Activated CD4-positive, alpha-beta T cell treated with anti-CD3 and anti-CD28 coated beads for 36 hours (primary cell): ENCODE results near the gene GSX1. TPM values are rescaled to one million over a fixed set of nuclear protein-coding genes. Genes with fewer than 3 reads are reported as not detected.

Source experiments
- ATAC-seq: fragments of 200-7000 bp; cut with Tn5 transposase; one replicate; pipeline ENCODE4 v1.10.0; 2021; ENCODE audit warnings: mild to moderate bottlenecking, moderate library complexity
- CTCF ChIA-PET: fragments of 350-600 bp; sonication (Branson Sonifier 250); formaldehyde crosslinking; loops from one replicate; lab custom pipeline; 2021; ENCODE audit warnings: antibody characterized with exemption; lab: Charles Lee
- POLR2A ChIA-PET: fragments of 350-600 bp; sonication (Branson Sonifier 250); formaldehyde crosslinking; loops from one replicate; lab custom pipeline; 2021; ENCODE audit warnings: antibody characterized with exemption, inconsistent platforms; lab: Charles Lee
- DNase-seq: peaks from one replicate; pipeline ENCODE4 v3.0.0-alpha.2; 2020
- H3K27ac Mint-ChIP-seq: one replicate; pipeline ENCODE4 v1.8.0; 2021; ENCODE audit warnings: mixed read lengths
- H3K27me3 Mint-ChIP-seq: one replicate; pipeline ENCODE4 v1.8.0; 2021; ENCODE audit warnings: mixed read lengths
- H3K36me3 Mint-ChIP-seq: one replicate; pipeline ENCODE4 v1.8.0; 2021; ENCODE audit warnings: low read depth, mixed read lengths
- H3K4me1 Mint-ChIP-seq: one replicate; pipeline ENCODE4 v1.8.0; 2021; ENCODE audit warnings: mixed read lengths
- H3K4me3 Mint-ChIP-seq: one replicate; pipeline ENCODE4 v1.8.0; 2021; ENCODE audit warnings: mild to moderate bottlenecking, moderate library complexity, mixed read lengths
- H3K9me3 Mint-ChIP-seq: one replicate; pipeline ENCODE4 v1.8.0; 2021; ENCODE audit warnings: low read depth, mixed read lengths
- intact Hi-C, 2 experiments: fragments of 100-400 bp; cut with DNase I in 1 of 2; cut with micrococcal nuclease in 1 of 2; formaldehyde crosslinking; loops; one replicate each; pipeline versions ENCODE4 v1.14.2 to v1.15.1; 2022 to 2024; cut with DNase I, micrococcal nuclease
- total RNA-seq, 2 experiments: library from RNA; stranded (reverse); gene quantifications; one replicate each; pipeline ENCODE4 v1.2.3, GENCODE V29; 2021

Gene GSX1
- total RNA-seq, 2 experiments from 2014 or later: not detected

DNA sequence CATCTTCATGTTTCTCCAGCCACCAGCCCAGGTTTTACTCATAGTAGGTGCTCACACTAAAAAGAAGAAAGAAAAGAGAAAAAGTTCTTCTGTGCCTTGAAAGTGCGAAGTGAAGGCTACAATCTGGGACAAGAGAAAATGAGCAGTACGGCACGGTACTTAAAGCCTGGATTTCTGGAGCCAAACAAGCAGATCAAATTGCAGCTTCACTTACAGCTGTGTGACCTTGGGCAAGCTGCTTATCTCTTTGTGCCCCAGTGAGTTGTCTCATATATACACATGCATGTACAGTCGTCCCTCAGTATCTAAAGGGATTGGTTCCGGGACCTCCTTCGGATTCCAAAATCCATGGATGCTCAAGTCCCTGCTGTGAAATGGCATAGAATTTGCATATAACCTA, 41.8 kb downstream of the GSX1 start:
- intact Hi-C loops: loop anchor here in 1 of 2 experiments (5.0 kb wide), 1 partner anchor 118 kb away; no protein-coding TSS in a partner anchor
- H3K27me3 Mint-ChIP-seq: peaks cover 40% of the 10 kb centered on the region

GRCh38 chr13:27835799-27836198, 43.5 kb downstream of the GSX1 start:
- DNase-seq (no peak), ATAC-seq (no peak)
- no peaks in the 10 kb centered on the region for H3K36me3 Mint-ChIP-seq
- H3K4me3 Mint-ChIP-seq: no peak overlapping the region
- no peak overlapping the region for H3K27ac Mint-ChIP-seq
- ChIA-PET CTCF (no interaction called here), POLR2A (no interaction called here)
- intact Hi-C loops: no loop called here
- peaks cover 36% of the 10 kb centered on the region for H3K27me3 Mint-ChIP-seq
- H3K4me1 Mint-ChIP-seq: no peaks in the 10 kb centered on the region
- no peaks in the 10 kb centered on the region for H3K9me3 Mint-ChIP-seq

More for the DNA sequence above, 41.8 kb downstream of the GSX1 start:
- DNase-seq (no peak), ATAC-seq (no peak)
- ChIA-PET POLR2A (no interaction called here), CTCF (interaction anchor here (0.7 to 1.2 kb wide), 2 partner anchors 11 to 1323 kb away, joined by 3 read pairs; no protein-coding TSS in a partner anchor)
- H3K36me3 Mint-ChIP-seq: no peaks in the 10 kb centered on the region
- H3K4me3 Mint-ChIP-seq: no peak overlapping the region
- H3K27ac Mint-ChIP-seq: no peak overlapping the region
- peaks cover 5% of the 10 kb centered on the region for H3K4me1 Mint-ChIP-seq
- H3K9me3 Mint-ChIP-seq: no peaks in the 10 kb centered on the region

DNA sequence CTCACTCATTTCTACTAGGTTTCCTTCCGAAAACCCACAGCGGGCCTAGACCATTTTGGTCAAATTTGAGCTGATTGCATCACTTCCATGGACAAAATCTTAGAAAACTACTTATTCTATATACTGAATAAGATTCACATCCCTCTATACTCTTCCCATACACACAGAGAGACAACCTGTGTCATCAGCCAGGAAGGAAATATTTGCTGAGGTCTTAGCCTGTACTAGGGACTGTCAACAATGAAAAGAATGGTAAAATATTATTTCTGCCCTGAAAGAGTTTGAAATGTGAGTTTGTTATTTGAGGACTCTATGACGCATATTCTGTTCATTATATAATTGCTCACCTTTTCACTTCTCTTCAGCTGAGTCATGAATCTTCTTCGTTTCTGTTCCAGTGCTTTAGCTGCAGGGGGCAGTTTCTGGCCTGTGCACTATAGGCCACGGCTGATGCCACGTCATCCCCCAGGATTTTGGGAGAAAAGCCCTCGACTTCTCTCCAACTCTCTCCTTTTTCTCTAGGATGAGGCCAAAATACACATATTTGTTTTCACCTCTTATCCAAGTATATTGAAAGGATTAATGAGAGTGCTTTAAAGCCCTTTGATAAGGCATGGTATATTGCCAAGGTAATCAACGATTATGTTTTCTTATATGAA, 47.7 kb downstream of the GSX1 start:
- CTCF ChIA-PET: interaction anchor here (0.6 to 3.8 kb wide), 2 partner anchors 12 to 472 kb away, joined by 3 to 42 read pairs; no protein-coding TSS in a partner anchor
- no peak for DNase-seq

GRCh38 chr13:27842571-27842970, 50.3 kb downstream of the GSX1 start:
- ChIA-PET POLR2A (no interaction called here), CTCF (interaction anchor here (0.6 to 1.0 kb wide), 5 partner anchors 13 to 111 kb away, joined by 3 to 8 read pairs (median 4); no protein-coding TSS in a partner anchor)
- no peaks in the 10 kb centered on the region for H3K4me1 Mint-ChIP-seq
- DNase-seq: no peak
- intact Hi-C loops: no loop called here
- H3K4me3 Mint-ChIP-seq: no peak overlapping the region
- H3K36me3 Mint-ChIP-seq: no peaks in the 10 kb centered on the region
- ATAC-seq: no peak
- H3K27ac Mint-ChIP-seq: no peak overlapping the region
- H3K27me3 Mint-ChIP-seq: peaks cover 30% of the 10 kb centered on the region
- no peaks in the 10 kb centered on the region for H3K9me3 Mint-ChIP-seq

More for the DNA sequence above, 47.7 kb downstream of the GSX1 start:
- no peak for ATAC-seq
- H3K36me3 Mint-ChIP-seq: no peaks in the 10 kb centered on the region
- H3K27ac Mint-ChIP-seq: no peak overlapping the region
- no peak overlapping the region for H3K4me3 Mint-ChIP-seq
- no peaks in the 10 kb centered on the region for H3K4me1 Mint-ChIP-seq
- intact Hi-C loops: no loop called here
- no peaks in the 10 kb centered on the region for H3K9me3 Mint-ChIP-seq
- peaks cover 28% of the 10 kb centered on the region for H3K27me3 Mint-ChIP-seq
- POLR2A ChIA-PET: no interaction called here

Other genes starting within 250 kb of the GSX1 start
- gene LNX2, start 172.0 kb upstream of the GSX1 start, total RNA-seq: 1 to 10 TPM; 4.7 to 4.8 TPM
- gene POLR1D, start 170.6 kb upstream of the GSX1 start, total RNA-seq: 100 to 1,000 TPM; 165 to 197 TPM
- gene PDX1, start 127.5 kb downstream of the GSX1 start, total RNA-seq: not detected
- not detected for gene CDX2, start 176.8 kb downstream of the GSX1 start, total RNA-seq
- gene URAD, start 196.2 kb downstream of the GSX1 start, total RNA-seq: not detected